Activated CD8-positive, alpha-beta memory T cell treated with anti-CD3 and anti-CD28 coated beads, Interleukin-2, amount 50 U/mL, for 1 hour (primary cell): Measurements from ENCODE around the gene DGKZ.
"Not testable (repeated sequence)": the region's sequence is repeated elsewhere in the genome, so short reads cannot be mapped to it uniquely, and the experiment has no call there.

ENCODE experiments used
- DNase-seq: peaks from one replicate; pipeline ENCODE4 v3.0.0-alpha.2; 2020; ENCODE audit errors: extremely low read depth

The DGKZ gene

GRCh38 chr11:46366260-46366659 is 19.0 kb downstream of the DGKZ start:
- DNase-seq: no peak

GRCh38 chr11:46366661-46367161 is 19.4 kb downstream of the DGKZ start:
- no peak for DNase-seq

- DNase-seq: peak; percentile 45
Observed at GRCh38 chr11:46367244-46367915, 20.1 kb downstream of the DGKZ start.

DNA sequence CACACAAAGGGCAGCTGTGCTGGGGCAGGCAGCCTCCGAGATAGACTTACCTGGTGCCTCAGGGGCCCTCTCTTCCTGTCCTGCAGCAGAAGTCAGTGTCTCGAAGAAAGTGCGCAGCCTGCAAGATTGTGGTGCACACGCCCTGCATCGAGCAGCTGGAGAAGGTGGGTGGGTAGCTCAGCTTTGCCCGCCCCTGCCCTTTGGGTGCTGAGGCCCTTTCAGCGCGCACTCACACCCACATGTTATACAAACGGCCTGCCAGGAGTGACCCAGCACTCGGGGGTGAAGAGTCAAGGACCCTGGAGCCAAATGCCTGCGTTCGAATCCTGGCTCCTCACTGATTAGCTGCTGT is 20.6 kb downstream of the DGKZ start:
- no peak for DNase-seq

DNA sequence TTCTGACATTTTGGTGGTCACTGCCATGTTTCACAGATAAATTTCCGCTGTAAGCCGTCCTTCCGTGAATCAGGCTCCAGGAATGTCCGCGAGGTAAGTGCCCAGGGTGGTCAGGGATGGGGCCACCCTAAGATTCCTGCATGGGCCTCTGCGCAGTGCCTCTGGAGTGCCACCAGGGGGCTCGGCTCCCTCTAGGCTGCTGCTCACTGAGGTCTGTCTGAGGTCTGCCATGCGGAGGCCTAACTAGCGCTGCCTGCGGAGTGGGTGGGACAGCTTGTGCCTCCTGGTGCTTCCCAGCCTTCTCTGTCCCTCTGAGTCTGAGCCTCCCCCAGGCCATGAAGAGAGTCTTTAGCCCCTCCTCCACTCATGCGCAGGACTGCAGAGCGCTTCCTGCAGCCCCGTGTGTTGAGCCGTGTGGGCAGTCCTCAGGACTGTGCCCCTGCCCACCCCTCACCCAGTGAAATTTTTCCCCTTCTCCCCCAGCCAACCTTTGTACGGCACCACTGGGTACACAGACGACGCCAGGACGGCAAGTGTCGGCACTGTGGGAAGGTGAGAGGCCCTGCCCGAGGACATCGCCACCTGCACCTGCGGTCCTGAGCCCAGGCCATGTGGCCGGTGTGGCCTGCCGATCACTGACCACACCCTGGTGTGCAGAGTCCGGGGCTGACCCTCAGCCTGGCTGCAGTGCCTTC is 22.3 kb downstream of the DGKZ start:
- no peak for DNase-seq

DNA sequence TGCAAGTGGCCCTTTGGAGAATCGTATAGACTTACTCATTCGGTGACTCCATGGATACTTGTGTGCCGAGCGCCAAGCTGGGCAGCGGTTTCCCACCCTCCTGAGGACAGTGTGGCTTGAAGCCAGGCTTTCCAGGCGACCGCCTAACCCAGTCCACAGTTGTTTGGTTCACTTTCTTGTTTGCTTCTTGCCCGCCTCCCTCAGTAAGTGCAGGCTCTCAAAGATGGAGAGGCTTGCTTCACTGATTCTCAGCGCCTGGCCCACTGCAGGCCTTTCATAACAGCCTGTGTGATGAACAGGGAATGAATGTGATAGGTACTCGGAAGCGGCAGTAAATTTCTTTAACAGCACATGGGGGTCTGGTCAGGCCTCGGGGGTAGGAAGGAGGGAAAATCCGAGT is 23.0 kb downstream of the DGKZ start:
- no peak for DNase-seq

DNA sequence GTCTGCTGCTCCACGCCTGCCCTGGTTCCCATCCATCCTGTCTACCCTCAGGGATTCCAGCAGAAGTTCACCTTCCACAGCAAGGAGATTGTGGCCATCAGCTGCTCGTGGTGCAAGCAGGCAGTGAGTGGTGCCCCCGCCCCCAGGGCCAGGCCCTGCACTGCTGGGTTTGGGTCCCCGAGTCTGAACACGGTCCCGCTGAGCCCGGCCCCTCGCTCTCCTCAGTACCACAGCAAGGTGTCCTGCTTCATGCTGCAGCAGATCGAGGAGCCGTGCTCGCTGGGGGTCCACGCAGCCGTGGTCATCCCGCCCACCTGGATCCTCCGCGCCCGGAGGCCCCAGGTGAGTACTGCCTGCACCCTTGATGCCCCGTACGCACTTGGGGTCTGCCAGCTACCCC is 24.0 kb downstream of the DGKZ start:
- not testable (repeated sequence) for DNase-seq

- DNase-seq: no peak
Observed at GRCh38 chr11:46372086-46372485, 24.8 kb downstream of the DGKZ start.

- DNase-seq: not testable (repeated sequence)
Observed at GRCh38 chr11:46372501-46372900, 25.2 kb downstream of the DGKZ start.

- DNase-seq: no peak
Observed at GRCh38 chr11:46373787-46374740, 26.8 kb downstream of the DGKZ start.

- no peak for DNase-seq
Observed at GRCh38 chr11:46374815-46375214, 27.6 kb downstream of the DGKZ start.

DNA sequence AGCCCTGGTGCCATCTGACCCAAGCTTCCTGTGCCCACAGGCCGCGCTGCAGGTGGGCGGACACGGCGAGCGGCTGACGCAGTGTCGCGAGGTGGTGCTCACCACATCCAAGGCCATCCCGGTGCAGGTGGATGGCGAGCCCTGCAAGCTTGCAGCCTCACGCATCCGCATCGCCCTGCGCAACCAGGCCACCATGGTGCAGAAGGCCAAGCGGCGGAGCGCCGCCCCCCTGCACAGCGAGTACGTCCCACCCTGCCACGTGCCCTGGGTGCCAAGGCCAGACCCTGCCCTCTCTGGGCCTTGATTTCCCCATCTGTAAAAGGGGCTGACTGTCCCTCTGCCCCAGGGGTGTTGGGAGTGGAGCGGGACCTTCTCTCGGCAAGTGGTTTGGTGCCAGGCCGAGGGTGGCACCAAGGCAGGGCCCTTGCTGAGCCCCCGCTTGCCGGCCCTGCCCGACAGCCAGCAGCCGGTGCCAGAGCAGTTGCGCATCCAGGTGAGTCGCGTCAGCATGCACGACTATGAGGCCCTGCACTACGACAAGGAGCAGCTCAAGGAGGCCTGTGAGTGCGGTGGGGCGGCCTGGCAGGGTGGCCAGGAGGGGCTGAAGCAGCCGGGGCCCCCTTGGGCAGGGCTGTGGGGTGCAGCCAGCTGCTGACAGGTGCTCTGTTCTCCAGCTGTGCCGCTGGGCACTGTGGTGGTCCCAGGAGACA is 28.3 kb downstream of the DGKZ start:
- no peak for DNase-seq

- no peak for DNase-seq
Observed at GRCh38 chr11:46376258-46377050, 29.2 kb downstream of the DGKZ start.

- DNase-seq: no peak
Observed at GRCh38 chr11:46377290-46377689, 30.0 kb downstream of the DGKZ start.

DNA sequence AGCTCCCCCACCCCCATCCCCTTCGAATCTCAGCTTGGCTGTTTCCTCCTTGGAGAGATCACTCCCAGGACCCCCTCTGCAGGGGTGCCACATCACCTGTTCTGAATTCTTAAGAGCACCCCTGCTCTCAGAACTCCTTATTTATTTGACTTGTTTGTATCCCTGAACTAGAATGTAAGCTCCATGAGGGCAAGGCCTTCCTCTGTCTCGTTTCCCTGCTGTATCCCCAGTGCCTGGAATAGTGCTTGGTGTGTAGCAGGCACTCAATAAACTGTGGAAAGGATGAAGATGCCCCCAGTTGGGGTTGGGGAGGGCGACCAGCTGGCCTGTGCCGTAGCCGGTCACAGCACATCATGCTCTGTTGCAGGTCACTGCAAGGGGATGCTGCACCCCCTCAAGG is 30.6 kb downstream of the DGKZ start:
- DNase-seq: no peak

- DNase-seq: no peak
Observed at GRCh38 chr11:46378296-46378695, 31.0 kb downstream of the DGKZ start.

- no peak for DNase-seq
Observed at GRCh38 chr11:46378811-46379481, 31.7 kb downstream of the DGKZ start.

DNA sequence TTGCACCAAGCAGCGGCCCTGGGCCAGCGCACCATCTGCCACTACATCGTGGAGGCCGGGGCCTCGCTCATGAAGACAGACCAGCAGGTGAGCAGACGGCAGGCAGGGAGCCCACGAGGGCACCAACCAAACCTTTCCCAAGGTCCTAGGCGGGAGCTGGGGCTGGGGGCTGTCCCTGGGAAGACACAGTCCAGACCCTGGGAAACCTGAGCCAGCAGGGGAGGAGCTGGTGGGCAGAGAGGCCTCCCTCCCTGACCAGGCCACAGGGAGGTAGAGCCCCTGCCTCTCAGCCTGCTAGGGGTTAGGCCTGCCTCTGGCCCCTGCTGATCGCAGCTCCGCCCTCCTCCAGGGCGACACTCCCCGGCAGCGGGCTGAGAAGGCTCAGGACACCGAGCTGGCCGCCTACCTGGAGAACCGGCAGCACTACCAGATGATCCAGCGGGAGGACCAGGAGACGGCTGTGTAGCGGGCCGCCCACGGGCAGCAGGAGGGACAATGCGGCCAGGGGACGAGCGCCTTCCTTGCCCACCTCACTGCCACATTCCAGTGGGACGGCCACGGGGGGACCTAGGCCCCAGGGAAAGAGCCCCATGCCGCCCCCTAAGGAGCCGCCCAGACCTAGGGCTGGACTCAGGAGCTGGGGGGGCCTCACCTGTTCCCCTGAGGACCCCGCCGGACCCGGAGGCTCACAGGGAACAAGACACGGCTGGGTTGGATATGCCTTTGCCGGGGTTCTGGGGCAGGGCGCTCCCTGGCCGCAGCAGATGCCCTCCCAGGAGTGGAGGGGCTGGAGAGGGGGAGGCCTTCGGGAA is 32.4 kb downstream of the DGKZ start:
- not testable (repeated sequence) for DNase-seq

GRCh38 chr11:46380340-46381047 is 33.2 kb downstream of the DGKZ start:
- no peak for DNase-seq
